ENCODE results near the gene SNN.

Gene SNN

DNA sequence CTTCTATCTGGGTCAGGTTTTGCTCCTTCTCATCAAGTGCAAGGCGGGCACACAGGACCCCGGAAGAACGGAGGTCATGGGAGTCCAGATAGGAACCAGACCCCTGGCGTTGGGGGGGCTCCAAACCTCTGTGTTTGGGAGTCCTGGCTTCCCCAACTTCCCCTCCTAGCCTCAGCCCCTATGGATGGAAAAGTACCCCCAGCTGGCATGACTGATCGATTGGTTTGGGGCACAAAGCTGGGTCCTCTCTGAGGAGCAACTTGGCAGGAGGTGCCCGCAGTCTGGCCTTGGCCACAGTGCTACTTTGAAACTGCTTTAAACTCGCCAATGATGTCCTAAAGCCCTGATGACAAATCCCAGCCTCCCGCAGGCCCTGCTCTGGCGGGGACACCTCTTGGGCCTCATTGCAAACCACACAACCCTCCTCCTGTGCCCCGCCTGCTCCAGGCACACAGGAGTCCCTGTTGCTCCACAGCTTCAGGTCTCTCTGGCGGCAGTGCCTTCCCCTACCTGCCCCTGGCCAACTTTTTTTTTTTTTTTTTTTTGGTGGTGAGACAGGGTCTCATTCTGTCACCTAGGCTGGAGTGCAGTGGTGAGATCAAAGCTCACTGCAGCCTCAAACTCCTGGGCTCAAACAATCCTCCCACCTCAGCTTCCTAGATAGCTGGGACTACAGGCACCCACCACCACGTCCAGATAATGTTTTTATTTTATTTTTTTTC is 38.0 kb upstream of the SNN start:
- TF ChIP-seq, protein P1, sequence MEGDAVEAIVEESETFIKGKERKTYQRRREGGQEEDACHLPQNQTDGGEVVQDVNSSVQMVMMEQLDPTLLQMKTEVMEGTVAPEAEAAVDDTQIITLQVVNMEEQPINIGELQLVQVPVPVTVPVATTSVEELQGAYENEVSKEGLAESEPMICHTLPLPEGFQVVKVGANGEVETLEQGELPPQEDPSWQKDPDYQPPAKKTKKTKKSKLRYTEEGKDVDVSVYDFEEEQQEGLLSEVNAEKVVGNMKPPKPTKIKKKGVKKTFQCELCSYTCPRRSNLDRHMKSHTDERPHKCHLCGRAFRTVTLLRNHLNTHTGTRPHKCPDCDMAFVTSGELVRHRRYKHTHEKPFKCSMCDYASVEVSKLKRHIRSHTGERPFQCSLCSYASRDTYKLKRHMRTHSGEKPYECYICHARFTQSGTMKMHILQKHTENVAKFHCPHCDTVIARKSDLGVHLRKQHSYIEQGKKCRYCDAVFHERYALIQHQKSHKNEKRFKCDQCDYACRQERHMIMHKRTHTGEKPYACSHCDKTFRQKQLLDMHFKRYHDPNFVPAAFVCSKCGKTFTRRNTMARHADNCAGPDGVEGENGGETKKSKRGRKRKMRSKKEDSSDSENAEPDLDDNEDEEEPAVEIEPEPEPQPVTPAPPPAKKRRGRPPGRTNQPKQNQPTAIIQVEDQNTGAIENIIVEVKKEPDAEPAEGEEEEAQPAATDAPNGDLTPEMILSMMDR (conservative IDR thresholded peaks at IDR 0.05; ENCODE audit: low read depth, low read length) = no peak
- no peak for DNase-seq (ENCODE audit: low read depth)
- no peak overlapping the region for H3K4me3 ChIP-seq (ENCODE audit: low read length)

DNA sequence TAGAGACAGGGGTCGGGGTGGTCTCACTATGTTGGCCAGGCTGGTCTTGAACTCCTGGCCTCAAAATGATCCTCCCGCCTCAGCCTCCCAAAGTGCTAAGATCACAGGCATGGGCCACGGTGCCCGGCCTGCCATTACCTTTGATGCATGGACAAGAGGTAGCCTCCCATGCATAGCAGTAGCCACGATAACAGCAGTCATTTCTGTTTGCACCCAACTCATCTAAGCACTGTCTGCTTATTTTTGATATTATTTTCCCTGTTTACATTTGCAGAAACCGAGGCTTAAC is 37.5 kb upstream of the SNN start:
- TF ChIP-seq, protein P1 (conservative IDR thresholded peaks at IDR 0.05; ENCODE audit: low read depth, low read length) = no peak
- no peak overlapping the region for H3K4me3 ChIP-seq (ENCODE audit: low read length)
- DNase-seq (ENCODE audit: low read depth) = no peak

DNA sequence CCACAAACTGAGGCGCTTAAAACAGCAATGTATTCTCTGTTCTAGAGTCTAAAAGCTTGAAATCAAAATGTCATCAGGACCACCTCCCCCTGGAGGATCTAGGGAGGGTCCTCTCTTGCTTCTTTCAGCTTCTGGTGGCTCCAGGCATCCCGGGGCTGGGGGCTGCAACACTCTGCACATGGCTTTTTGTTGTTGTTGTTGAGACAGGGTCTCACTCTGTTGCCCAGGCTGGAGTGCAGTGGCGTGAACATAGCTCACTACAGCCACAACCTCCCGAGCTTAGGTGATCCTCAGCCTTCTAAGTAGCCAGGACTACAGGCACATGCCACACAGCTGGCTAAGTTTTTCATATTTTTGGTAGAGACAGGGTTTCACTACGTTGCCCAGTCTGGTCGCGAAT is 37.0 kb upstream of the SNN start:
- DNase-seq (ENCODE audit: low read depth) = no peak
- H3K4me3 ChIP-seq (ENCODE audit: low read length) = no peak overlapping the region
- TF ChIP-seq, protein P1 (conservative IDR thresholded peaks at IDR 0.05; ENCODE audit: low read depth, low read length) = no peak

DNA sequence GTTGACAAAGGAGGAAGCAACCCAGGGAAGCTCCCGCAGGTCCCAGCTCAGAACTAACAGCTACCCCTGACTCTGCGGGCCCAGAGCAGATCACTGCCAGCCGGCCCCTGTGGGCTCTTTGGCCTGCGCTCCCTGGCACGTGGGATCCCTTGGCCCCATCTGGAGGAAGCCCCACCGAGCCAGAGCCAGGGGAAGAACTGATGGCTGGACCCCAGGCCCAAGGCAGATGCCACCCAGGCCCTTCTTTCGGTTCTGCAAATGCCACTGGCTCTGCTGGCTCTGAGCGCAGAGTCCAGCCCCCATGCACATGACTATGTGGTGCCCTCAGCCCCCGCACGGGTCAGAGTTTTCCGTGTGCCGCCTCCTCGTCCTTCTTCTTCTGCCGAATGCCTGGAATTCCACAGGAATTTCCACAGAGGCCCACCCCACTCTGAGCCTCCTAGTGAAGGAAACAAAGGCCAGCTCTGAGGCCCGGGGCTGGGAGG is 35.8 kb upstream of the SNN start:
- TF ChIP-seq, protein P1 (conservative IDR thresholded peaks at IDR 0.05; ENCODE audit: low read depth, low read length) = no peak

DNA sequence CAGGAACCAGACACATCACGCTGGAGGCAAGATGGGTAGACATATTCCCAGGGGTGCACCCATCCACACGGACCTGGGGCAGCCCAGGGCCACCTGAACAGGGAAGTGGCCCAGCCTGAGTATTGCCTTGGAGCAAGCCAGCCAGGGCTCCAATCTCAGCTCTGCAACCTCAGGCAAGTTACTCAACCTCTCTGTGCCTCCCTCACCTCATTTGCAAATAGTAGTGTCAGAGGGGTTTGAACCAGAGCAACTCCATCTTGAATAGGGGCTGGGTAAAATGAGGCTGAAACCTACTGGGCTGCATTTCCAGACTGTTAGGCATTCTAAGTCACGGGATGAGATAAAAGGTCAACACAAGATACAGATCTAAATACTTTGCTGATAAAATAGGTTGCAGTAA is 35.1 kb upstream of the SNN start:
- no peak for DNase-seq (ENCODE audit: low read depth)
- TF ChIP-seq, protein P1 (conservative IDR thresholded peaks at IDR 0.05; ENCODE audit: low read depth, low read length) = no peak
- H3K4me3 ChIP-seq (ENCODE audit: low read length) = no peak overlapping the region

More for the DNA sequence above, 35.8 kb upstream of the SNN start:
- DNase-seq (ENCODE audit: low read depth) = peak; percentile 64
- no peak overlapping the region for H3K4me3 ChIP-seq (ENCODE audit: low read length)

DNA sequence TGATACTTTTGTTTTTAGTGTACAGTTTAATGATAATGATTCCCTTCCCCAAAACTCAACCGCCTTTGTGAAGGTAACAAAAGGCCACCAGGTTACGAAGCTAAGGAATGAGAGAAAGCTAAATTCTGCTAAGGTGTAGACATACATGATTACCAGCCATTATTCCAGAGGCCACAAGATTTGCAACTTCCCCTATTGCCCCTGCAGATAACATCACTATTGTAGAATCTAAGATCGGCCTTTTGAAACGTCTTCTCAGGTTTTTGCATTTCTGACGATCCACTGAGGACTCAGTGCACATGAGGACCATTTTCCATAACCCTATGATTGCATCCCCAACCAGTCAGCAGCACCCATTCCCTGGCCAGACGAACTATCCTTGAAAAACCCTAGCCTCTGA is 33.9 kb upstream of the SNN start:
- TF ChIP-seq, protein P1 (conservative IDR thresholded peaks at IDR 0.05; ENCODE audit: low read depth, low read length) = no peak
- no peak overlapping the region for H3K4me3 ChIP-seq (ENCODE audit: low read length)
- no peak for DNase-seq (ENCODE audit: low read depth)

DNA sequence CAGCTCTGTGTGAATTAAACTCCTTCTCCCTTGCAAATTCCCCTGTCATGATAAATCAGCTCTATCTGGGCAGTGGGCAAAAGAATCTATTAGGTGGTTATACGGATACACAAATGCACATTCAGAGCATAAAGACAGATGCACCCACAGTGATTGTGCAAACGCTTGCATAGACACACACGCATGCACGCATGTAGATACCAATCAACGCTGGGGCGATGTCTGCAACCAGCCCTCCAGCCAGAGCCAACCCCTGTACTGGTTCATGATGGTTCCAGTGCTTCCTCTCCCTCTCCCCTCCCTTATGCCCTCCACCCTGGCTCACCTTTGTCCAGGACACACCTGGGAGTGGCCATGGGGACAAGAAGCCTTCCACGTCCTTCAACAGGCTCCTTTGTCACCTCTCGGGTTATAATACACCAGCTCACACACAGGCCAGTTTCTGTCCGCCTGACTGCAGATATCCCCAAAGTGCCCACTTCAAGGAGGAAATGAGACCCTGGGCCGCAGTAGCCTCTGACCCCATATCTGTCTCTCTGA is 33.1 kb upstream of the SNN start:
- no peak for DNase-seq (ENCODE audit: low read depth)
- no peak overlapping the region for H3K4me3 ChIP-seq (ENCODE audit: low read length)
- TF ChIP-seq, protein P1 (conservative IDR thresholded peaks at IDR 0.05; ENCODE audit: low read depth, low read length) = no peak
